HEK293 (cell line): ENCODE data around the gene MRPL11.

Experiments used
- GLI4 ChIP-seq: fragments of 450-650 bp; formaldehyde crosslinking; IDR thresholded peaks from 2 replicates; pipeline ENCODE4 v1.5.1; 2016; ENCODE audit warnings: missing biosample characterization, missing genetic modification characterization
- GLIS2 ChIP-seq: fragments of 450-650 bp; formaldehyde crosslinking; IDR thresholded peaks from 2 replicates; pipeline ENCODE4 v1.5.1; 2016; ENCODE audit warnings: missing biosample characterization, missing genetic modification characterization
- MYNN ChIP-seq: fragments of 450-650 bp; formaldehyde crosslinking; IDR thresholded peaks from 2 replicates; pipeline ENCODE4 v1.5.1; 2016; ENCODE audit warnings: missing biosample characterization, missing genetic modification characterization, borderline replicate concordance
- OVOL3 ChIP-seq: fragments of 450-650 bp; formaldehyde crosslinking; IDR thresholded peaks from 2 replicates; pipeline ENCODE4 v1.5.1; 2016; ENCODE audit warnings: missing biosample characterization, missing genetic modification characterization
- SALL2 ChIP-seq: fragments of 450-650 bp; formaldehyde crosslinking; IDR thresholded peaks from 2 replicates; pipeline ENCODE4 v1.5.0; 2017; ENCODE audit warnings: missing biosample characterization, mild to moderate bottlenecking, missing genetic modification characterization, borderline replicate concordance
- ZBTB17 ChIP-seq: fragments of 450-650 bp; formaldehyde crosslinking; IDR thresholded peaks from 2 replicates; pipeline ENCODE4 v1.5.1; 2016; ENCODE audit warnings: missing biosample characterization, missing genetic modification characterization
- ZNF157 ChIP-seq: fragments of 450-650 bp; formaldehyde crosslinking; IDR thresholded peaks from 2 replicates; pipeline ENCODE4 v1.5.1; 2016; ENCODE audit warnings: missing biosample characterization, missing genetic modification characterization
- ZNF23 ChIP-seq: fragments of 450-650 bp; formaldehyde crosslinking; IDR thresholded peaks from 2 replicates; pipeline ENCODE4 v1.5.1; 2016; ENCODE audit warnings: missing biosample characterization, missing genetic modification characterization, borderline replicate concordance
- ZNF274 ChIP-seq, 2 experiments: fragments of 200-500 bp in 1 of 2; fragments of 450-650 bp in 1 of 2; sonication (Bioruptor generic) in 1 of 2; formaldehyde crosslinking in 1 of 2; IDR thresholded peaks; 2 replicates each; pipeline versions ENCODE4 v1.5.1 to v1.6.1; 2014 to 2016; ENCODE audit warnings: borderline replicate concordance in 1 of 2, inconsistent platforms in 1 of 2, low read length in 1 of 2, missing biosample characterization in 1 of 2, missing genetic modification characterization in 1 of 2
- ZNF341 ChIP-seq: fragments of 450-650 bp; formaldehyde crosslinking; IDR thresholded peaks from 2 replicates; pipeline ENCODE4; 2016; ENCODE audit warnings: low read depth, missing biosample characterization, missing genetic modification characterization
- ZNF423 ChIP-seq: fragments of 450-650 bp; formaldehyde crosslinking; IDR thresholded peaks from 2 replicates; pipeline ENCODE4 v1.5.1; 2016; ENCODE audit warnings: missing biosample characterization, missing genetic modification characterization
- ZNF501 ChIP-seq: fragments of 450-650 bp; formaldehyde crosslinking; IDR thresholded peaks from 2 replicates; pipeline ENCODE4 v1.5.1; 2016; ENCODE audit warnings: missing biosample characterization, missing genetic modification characterization
- ZNF514 ChIP-seq: fragments of 450-650 bp; formaldehyde crosslinking; IDR thresholded peaks from 2 replicates; pipeline ENCODE4 v1.5.1; 2016; ENCODE audit warnings: missing biosample characterization, missing genetic modification characterization
- ZNF600 ChIP-seq: fragments of 450-650 bp; formaldehyde crosslinking; IDR thresholded peaks from 2 replicates; pipeline ENCODE4 v1.5.1; 2016; ENCODE audit warnings: missing biosample characterization, missing genetic modification characterization
- ZNF610 ChIP-seq: fragments of 450-650 bp; formaldehyde crosslinking; IDR thresholded peaks from 2 replicates; pipeline ENCODE4 v1.5.1; 2016; ENCODE audit warnings: missing biosample characterization, missing genetic modification characterization, borderline replicate concordance
- ZNF623 ChIP-seq: fragments of 450-650 bp; formaldehyde crosslinking; IDR thresholded peaks from 2 replicates; pipeline ENCODE4 v1.5.1; 2016; ENCODE audit warnings: missing biosample characterization, missing genetic modification characterization
- ZNF624 ChIP-seq: fragments of 450-650 bp; formaldehyde crosslinking; IDR thresholded peaks from 2 replicates; pipeline ENCODE4 v1.5.1; 2017; ENCODE audit warnings: missing biosample characterization, missing genetic modification characterization
- ZNF792 ChIP-seq: fragments of 450-650 bp; formaldehyde crosslinking; IDR thresholded peaks from 2 replicates; pipeline ENCODE4 v1.5.1; 2016; ENCODE audit warnings: missing biosample characterization, missing genetic modification characterization
- ZNF837 ChIP-seq: fragments of 450-650 bp; formaldehyde crosslinking; IDR thresholded peaks from 2 replicates; pipeline ENCODE4 v1.5.1; 2016; ENCODE audit warnings: missing biosample characterization, missing genetic modification characterization
- ZSCAN23 ChIP-seq: fragments of 450-650 bp; formaldehyde crosslinking; IDR thresholded peaks from 2 replicates; pipeline ENCODE4 v1.5.1; 2016; ENCODE audit warnings: missing biosample characterization, missing genetic modification characterization
- TF ChIP-seq, protein P1 (sequence below): fragments of 450-650 bp; formaldehyde crosslinking; IDR thresholded peaks from 2 replicates; pipeline ENCODE4 v1.5.1; 2016; ENCODE audit warnings: missing biosample characterization, missing genetic modification characterization, borderline replicate concordance
- TF ChIP-seq, protein P2 (sequence below): fragments of 450-650 bp; formaldehyde crosslinking; IDR thresholded peaks from 2 replicates; pipeline ENCODE4 v1.5.1; 2017; ENCODE audit warnings: missing biosample characterization, missing genetic modification characterization
- TF ChIP-seq, protein P3 (sequence below): fragments of 450-650 bp; formaldehyde crosslinking; IDR thresholded peaks from 2 replicates; pipeline ENCODE4 v1.5.1; 2016; ENCODE audit warnings: missing biosample characterization, missing genetic modification characterization
- TF ChIP-seq, protein P4 (sequence below): fragments of 450-650 bp; formaldehyde crosslinking; IDR thresholded peaks from 2 replicates; pipeline ENCODE4 v1.5.1; 2016; ENCODE audit warnings: missing biosample characterization, missing genetic modification characterization
- TF ChIP-seq, protein P5 (sequence below): fragments of 450-650 bp; formaldehyde crosslinking; IDR thresholded peaks from 2 replicates; pipeline ENCODE4 v1.5.1; 2016; ENCODE audit warnings: missing biosample characterization, missing genetic modification characterization

The MRPL11 gene

DNA sequence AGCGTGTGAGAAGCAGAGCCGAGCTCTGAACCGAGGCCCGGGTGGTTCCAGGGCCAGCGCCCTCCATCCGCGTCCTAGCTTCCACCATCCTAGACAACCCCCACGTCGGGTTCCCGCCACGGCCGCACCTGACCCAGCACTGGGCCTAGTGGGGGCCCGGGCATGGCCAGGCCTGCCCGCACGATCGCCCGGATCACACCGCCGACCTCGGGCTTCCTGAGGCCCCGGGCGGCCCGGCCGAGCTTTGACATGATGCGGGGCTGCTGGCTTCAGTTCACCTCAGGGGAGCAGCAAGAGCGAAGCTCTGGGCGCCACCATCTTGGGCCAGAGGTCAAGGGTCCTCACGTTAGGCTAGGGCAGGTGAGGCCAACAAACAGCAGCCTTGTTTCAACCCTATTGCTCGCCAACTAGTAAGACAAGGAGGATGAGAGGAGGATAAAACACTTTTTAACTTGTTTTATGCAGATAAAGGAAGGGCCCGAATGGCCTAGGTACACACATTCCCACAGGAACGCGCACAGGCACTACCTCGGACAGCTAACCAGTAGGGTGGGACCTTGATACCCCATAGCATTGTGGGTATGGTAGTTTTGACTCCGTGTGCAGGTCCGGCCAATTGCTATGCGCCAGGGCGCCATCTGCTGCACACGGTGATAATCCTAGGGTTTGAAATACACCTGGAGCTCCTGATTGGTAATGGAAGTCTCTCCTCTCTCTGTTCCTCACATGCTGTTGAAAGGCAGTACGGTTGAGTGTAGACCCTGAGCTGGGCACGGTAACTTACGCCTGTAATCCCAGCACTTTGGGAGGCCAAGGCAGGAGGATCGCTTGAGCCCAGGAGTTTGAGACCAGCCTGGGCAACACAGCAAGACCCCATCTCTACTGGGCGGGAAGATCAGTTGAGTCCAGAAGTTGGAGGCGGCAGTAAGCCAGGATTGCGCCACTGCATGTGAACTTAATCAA is at the start of gene MRPL11 (continued):
- TF ChIP-seq, protein P1, sequence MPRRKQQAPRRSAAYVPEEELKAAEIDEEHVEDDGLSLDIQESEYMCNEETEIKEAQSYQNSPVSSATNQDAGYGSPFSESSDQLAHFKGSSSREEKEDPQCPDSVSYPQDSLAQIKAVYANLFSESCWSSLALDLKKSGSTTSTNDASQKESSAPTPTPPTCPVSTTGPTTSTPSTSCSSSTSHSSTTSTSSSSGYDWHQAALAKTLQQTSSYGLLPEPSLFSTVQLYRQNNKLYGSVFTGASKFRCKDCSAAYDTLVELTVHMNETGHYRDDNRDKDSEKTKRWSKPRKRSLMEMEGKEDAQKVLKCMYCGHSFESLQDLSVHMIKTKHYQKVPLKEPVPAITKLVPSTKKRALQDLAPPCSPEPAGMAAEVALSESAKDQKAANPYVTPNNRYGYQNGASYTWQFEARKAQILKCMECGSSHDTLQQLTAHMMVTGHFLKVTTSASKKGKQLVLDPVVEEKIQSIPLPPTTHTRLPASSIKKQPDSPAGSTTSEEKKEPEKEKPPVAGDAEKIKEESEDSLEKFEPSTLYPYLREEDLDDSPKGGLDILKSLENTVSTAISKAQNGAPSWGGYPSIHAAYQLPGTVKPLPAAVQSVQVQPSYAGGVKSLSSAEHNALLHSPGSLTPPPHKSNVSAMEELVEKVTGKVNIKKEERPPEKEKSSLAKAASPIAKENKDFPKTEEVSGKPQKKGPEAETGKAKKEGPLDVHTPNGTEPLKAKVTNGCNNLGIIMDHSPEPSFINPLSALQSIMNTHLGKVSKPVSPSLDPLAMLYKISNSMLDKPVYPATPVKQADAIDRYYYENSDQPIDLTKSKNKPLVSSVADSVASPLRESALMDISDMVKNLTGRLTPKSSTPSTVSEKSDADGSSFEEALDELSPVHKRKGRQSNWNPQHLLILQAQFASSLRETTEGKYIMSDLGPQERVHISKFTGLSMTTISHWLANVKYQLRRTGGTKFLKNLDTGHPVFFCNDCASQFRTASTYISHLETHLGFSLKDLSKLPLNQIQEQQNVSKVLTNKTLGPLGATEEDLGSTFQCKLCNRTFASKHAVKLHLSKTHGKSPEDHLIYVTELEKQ (tag by site-specific recombination): 0 out of 2 replicates have a peak, but pooled peaks have one; percentile 14
- TF ChIP-seq, protein P2, sequence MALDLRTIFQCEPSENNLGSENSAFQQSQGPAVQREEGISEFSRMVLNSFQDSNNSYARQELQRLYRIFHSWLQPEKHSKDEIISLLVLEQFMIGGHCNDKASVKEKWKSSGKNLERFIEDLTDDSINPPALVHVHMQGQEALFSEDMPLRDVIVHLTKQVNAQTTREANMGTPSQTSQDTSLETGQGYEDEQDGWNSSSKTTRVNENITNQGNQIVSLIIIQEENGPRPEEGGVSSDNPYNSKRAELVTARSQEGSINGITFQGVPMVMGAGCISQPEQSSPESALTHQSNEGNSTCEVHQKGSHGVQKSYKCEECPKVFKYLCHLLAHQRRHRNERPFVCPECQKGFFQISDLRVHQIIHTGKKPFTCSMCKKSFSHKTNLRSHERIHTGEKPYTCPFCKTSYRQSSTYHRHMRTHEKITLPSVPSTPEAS (tag by site-specific recombination): no peak; the same call in 1 of the 2 replicates
- TF ChIP-seq ZNF341: no peak
- TF ChIP-seq ZNF837: no peak
- TF ChIP-seq, protein P3, sequence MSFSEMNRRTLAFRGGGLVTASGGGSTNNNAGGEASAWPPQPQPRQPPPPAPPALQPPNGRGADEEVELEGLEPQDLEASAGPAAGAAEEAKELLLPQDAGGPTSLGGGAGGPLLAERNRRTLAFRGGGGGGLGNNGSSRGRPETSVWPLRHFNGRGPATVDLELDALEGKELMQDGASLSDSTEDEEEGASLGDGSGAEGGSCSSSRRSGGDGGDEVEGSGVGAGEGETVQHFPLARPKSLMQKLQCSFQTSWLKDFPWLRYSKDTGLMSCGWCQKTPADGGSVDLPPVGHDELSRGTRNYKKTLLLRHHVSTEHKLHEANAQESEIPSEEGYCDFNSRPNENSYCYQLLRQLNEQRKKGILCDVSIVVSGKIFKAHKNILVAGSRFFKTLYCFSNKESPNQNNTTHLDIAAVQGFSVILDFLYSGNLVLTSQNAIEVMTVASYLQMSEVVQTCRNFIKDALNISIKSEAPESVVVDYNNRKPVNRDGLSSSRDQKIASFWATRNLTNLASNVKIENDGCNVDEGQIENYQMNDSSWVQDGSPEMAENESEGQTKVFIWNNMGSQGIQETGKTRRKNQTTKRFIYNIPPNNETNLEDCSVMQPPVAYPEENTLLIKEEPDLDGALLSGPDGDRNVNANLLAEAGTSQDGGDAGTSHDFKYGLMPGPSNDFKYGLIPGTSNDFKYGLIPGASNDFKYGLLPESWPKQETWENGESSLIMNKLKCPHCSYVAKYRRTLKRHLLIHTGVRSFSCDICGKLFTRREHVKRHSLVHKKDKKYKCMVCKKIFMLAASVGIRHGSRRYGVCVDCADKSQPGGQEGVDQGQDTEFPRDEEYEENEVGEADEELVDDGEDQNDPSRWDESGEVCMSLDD (tag by site-specific recombination): 0 out of 2 replicates have a peak, but pooled peaks have one; percentile 32
- TF ChIP-seq ZNF624 (tag by site-specific recombination): no peak
- TF ChIP-seq SALL2 (tag by site-specific recombination): no peak
- no peak for TF ChIP-seq ZNF274 (IDR thresholded peaks at IDR 0.05; ENCODE audit: low read length)
- TF ChIP-seq ZNF274 (tag by site-specific recombination; IDR thresholded peaks at IDR 0.05; ENCODE audit: borderline replicate concordance): no peak
- no peak for TF ChIP-seq ZNF23
- no peak for TF ChIP-seq ZNF600 (tag by site-specific recombination)
- peak; percentile 83 for TF ChIP-seq ZBTB17
- no peak for TF ChIP-seq ZNF423
- TF ChIP-seq OVOL3 (tag by site-specific recombination): 0 out of 2 replicates have a peak, but pooled peaks have one; percentile 34
- TF ChIP-seq, protein P4, sequence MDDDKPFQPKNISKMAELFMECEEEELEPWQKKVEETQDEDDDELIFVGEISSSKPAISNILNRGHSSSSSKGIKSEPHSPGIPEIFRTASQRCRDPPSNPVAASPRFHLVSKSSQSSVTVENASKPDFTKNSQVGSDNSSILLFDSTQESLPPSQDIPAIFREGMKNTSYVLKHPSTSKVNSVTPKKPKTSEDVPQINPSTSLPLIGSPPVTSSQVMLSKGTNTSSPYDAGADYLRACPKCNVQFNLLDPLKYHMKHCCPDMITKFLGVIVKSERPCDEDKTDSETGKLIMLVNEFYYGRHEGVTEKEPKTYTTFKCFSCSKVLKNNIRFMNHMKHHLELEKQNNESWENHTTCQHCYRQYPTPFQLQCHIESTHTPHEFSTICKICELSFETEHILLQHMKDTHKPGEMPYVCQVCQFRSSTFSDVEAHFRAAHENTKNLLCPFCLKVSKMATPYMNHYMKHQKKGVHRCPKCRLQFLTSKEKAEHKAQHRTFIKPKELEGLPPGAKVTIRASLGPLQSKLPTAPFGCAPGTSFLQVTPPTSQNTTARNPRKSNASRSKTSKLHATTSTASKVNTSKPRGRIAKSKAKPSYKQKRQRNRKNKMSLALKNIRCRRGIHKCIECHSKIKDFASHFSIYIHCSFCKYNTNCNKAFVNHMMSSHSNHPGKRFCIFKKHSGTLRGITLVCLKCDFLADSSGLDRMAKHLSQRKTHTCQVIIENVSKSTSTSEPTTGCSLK (tag by site-specific recombination): no peak
- TF ChIP-seq ZNF792: no peak
- no peak for TF ChIP-seq MYNN (tag by site-specific recombination)
- no peak for TF ChIP-seq ZNF623 (tag by site-specific recombination)
- TF ChIP-seq, protein P5, sequence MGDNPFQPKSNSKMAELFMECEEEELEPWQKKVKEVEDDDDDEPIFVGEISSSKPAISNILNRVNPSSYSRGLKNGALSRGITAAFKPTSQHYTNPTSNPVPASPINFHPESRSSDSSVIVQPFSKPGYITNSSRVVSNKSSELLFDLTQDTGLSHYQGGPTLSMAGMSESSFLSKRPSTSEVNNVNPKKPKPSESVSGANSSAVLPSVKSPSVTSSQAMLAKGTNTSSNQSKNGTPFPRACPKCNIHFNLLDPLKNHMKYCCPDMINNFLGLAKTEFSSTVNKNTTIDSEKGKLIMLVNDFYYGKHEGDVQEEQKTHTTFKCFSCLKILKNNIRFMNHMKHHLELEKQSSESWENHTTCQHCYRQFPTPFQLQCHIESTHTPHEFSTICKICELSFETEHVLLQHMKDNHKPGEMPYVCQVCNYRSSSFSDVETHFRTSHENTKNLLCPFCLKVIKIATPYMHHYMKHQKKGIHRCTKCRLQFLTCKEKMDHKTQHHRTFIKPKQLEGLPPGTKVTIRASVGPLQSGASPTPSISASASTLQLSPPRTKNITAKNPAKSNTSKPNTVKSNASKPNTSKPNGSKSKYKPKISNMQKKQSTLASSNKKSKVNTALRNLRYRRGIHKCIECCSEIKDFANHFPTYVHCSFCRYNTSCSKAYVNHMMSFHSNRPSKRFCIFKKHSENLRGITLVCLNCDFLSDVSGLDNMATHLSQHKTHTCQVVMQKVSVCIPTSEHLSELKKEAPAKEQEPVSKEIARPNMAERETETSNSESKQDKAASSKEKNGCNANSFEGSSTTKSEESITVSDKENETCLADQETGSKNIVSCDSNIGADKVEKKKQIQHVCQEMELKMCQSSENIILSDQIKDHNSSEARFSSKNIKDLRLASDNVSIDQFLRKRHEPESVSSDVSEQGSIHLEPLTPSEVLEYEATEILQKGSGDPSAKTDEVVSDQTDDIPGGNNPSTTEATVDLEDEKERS (tag by site-specific recombination): no peak
- no peak for TF ChIP-seq ZNF514 (tag by site-specific recombination)
- peak; percentile 61; the same call in 1 of the 2 replicates for TF ChIP-seq GLIS2
- TF ChIP-seq ZSCAN23 (tag by site-specific recombination): peak; percentile 60; the same call in 1 of the 2 replicates
- TF ChIP-seq ZNF610: no peak; the same call in 1 of the 2 replicates
- TF ChIP-seq ZNF157 (tag by site-specific recombination): no peak
- TF ChIP-seq GLI4: no peak
- TF ChIP-seq ZNF501 (tag by site-specific recombination): peak; percentile 48
